Liver (tissue), 3 donors: Measurements from ENCODE around the gene MEGF11.

Experiments used
- CTCF ChIP-seq: fragments of 150-350 bp; IDR thresholded peaks from 2 replicates; pipeline ENCODE4 v1.5.1; 2017; ENCODE audit warnings: improper control_type of control experiment, low read depth, low read length; ENCODE audit not compliant: missing input control
- MAX ChIP-seq: IDR thresholded peaks from 2 replicates; pipeline ENCODE4 v1.6.1; 2016; ENCODE audit warnings: antibody characterized with exemption
- RXRA ChIP-seq, 2 donors: IDR thresholded peaks; 2 replicates each; pipeline ENCODE4 v1.6.1; 2017 to 2018; ENCODE audit warnings: antibody characterized with exemption in 2 of 2, mild to moderate bottlenecking in 1 of 2
- TAF1 ChIP-seq: conservative IDR thresholded peaks from 2 replicates; pipeline ENCODE4 v1.6.1; 2016; ENCODE audit warnings: antibody characterized with exemption, mild to moderate bottlenecking
- YY1 ChIP-seq: IDR thresholded peaks from 2 replicates; pipeline ENCODE4 v1.6.1; 2016; ENCODE audit warnings: antibody characterized with exemption, mild to moderate bottlenecking
- donor health status: healthy.
- donor health status: healthy.

- no peak for TF ChIP-seq TAF1
- TF ChIP-seq RXRA (IDR thresholded peaks at IDR 0.05) = no peak
- TF ChIP-seq MAX = no peak
- no peak for TF ChIP-seq CTCF
- TF ChIP-seq YY1 = no peak
Observed at GRCh38 chr15:65918945-65919344, 334.6 kb downstream of the MEGF11 start.
